GM12878 (cell line): ENCODE measurements around the gene TEX44. TPM values are rescaled to one million over a fixed set of nuclear protein-coding genes. Genes with fewer than 3 reads are reported as not detected.

ENCODE experiments used
- ATAC-seq: fragments of 200-7000 bp; cut with Tn5 transposase; 3 replicates; pipeline ENCODE4 v1.9.1; 2020; ENCODE audit warnings: mild to moderate bottlenecking, moderate library complexity
- BruUV-seq: library from RNA; stranded (reverse); fragments of 400-500 nt; replicated peaks from 2 replicates; lab custom pipeline; 2021; lab: Mats Ljungman, UMichigan
- CTCF ChIA-PET: fragments of 300-600 bp; sonication (Branson Sonifier 250); formaldehyde crosslinking; extraction: SDS; loops from one replicate; lab custom pipeline; 2021; ENCODE audit warnings: inconsistent platforms; lab: Yijun Ruan, JAX
- POLR2A ChIA-PET: fragments of 350-600 bp; formaldehyde crosslinking; extraction: SDS; loops from one replicate; lab custom pipeline; 2021; ENCODE audit warnings: inconsistent platforms; lab: Charles Lee
- RAD21 ChIA-PET: fragments of 300-600 bp; sonication (Branson Sonifier 250); formaldehyde crosslinking; loops from one replicate; lab custom pipeline; 2023; ENCODE audit warnings: antibody characterized with exemption; ENCODE audit not compliant: unreplicated experiment; lab: Charles Lee
- SMC1A ChIA-PET: fragments of 300-600 bp; sonication (Branson Sonifier 250); formaldehyde crosslinking; loops from one replicate; lab custom pipeline; 2023; ENCODE audit not compliant: unreplicated experiment, uncharacterized antibody; lab: Charles Lee
- DNase-seq: peaks from one replicate; pipeline ENCODE4 v3.0.0-alpha.2; 2011; ENCODE audit warnings: low read depth, low spot score
- FAIRE-seq: peaks from 3 replicates; lab custom pipeline; 2011; peaks lifted over from hg19 to GRCh38; lab: Jason Lieb, UNC
- H2AFZ ChIP-seq: 2 replicates; pipeline ENCODE4 v1.6.0; 2011; ENCODE audit warnings: low read depth, low read length, control low read depth; ENCODE audit not compliant: control insufficient read depth
- H3K27ac ChIP-seq: 2 replicates; pipeline ENCODE4 v1.5.1; 2011; ENCODE audit warnings: control low read depth; ENCODE audit not compliant: control insufficient read depth, insufficient read depth
- H3K27me3 ChIP-seq, 2 experiments: replicated peaks in 1 of 2; 2 replicates each; pipeline versions ENCODE4 v1.6.0 to v1.6.1; 2011; ENCODE audit warnings: low read length in 1 of 2; ENCODE audit not compliant: control insufficient read depth in 2 of 2, insufficient read depth in 2 of 2
- H3K36me3 ChIP-seq, 2 experiments: 2 replicates each; pipeline ENCODE4 v1.5.1; 2011; ENCODE audit warnings: low read length in 1 of 2; ENCODE audit not compliant: control insufficient read depth in 2 of 2, insufficient read depth in 2 of 2
- H3K4me1 ChIP-seq: 2 replicates; pipeline ENCODE4 v1.6.1; 2011; ENCODE audit warnings: mild to moderate bottlenecking, low read length, moderate library complexity, mixed read lengths; ENCODE audit not compliant: control insufficient read depth, insufficient read depth
- H3K4me2 ChIP-seq: 2 replicates; pipeline ENCODE4 v1.6.0; 2011; ENCODE audit warnings: control low read depth; ENCODE audit not compliant: control insufficient read depth, insufficient read depth
- H3K4me3 ChIP-seq: fragments of 200-600 bp; sonication (generic); 2 replicates; pipeline ENCODE4 v1.5.1; 2016
- H3K79me2 ChIP-seq: 2 replicates; pipeline ENCODE4 v1.6.0; 2011; ENCODE audit warnings: low read length; ENCODE audit not compliant: control insufficient read depth, insufficient read depth
- H3K9ac ChIP-seq: 2 replicates; pipeline ENCODE4 v1.8.0; 2011; ENCODE audit warnings: low read length, control low read depth, mixed read lengths; ENCODE audit not compliant: control insufficient read depth, insufficient read depth
- H3K9me3 ChIP-seq: replicated peaks from 3 replicates; pipeline ENCODE4 v1.5.1; 2011; ENCODE audit warnings: mild to moderate bottlenecking, low read length; ENCODE audit not compliant: control insufficient read depth, insufficient read depth
- H4K20me1 ChIP-seq: 2 replicates; pipeline ENCODE4 v1.6.0; 2011; ENCODE audit not compliant: control insufficient read depth, insufficient read depth
- BCL11A ChIP-seq: IDR thresholded peaks from 2 replicates; pipeline ENCODE4 v1.6.1; 2011; ENCODE audit warnings: low read depth, low read length
- E4F1 ChIP-seq: fragments of 450-650 bp; IDR thresholded peaks from 2 replicates; pipeline ENCODE4 v1.6.1; 2018; ENCODE audit warnings: borderline replicate concordance, mild to moderate bottlenecking; ENCODE audit not compliant: partially characterized antibody
- FOXM1 ChIP-seq: IDR thresholded peaks from 2 replicates; pipeline ENCODE4 v1.6.1; 2012; ENCODE audit warnings: low read depth, mild to moderate bottlenecking, inconsistent platforms, low read length, moderate library complexity
- HDAC2 ChIP-seq: fragments of 200-600 bp; sonication (generic); IDR thresholded peaks from 2 replicates; pipeline ENCODE4 v1.6.1; 2017
- IKZF2 ChIP-seq, 2 experiments: fragments of 450-650 bp; IDR thresholded peaks; 2 replicates each; pipeline ENCODE4 v1.6.1; 2017; ENCODE audit warnings: mild to moderate bottlenecking in 2 of 2, moderate library complexity in 2 of 2
- MEF2A ChIP-seq: IDR thresholded peaks from 2 replicates; pipeline ENCODE4 v1.6.1; 2011; ENCODE audit warnings: low read depth, mild to moderate bottlenecking, low read length, moderate library complexity; ENCODE audit not compliant: insufficient read depth
- NBN ChIP-seq: fragments of 450-650 bp; IDR thresholded peaks from 2 replicates; pipeline ENCODE4 v1.6.1; 2016
- RB1 ChIP-seq: fragments of 450-650 bp; formaldehyde crosslinking; IDR thresholded peaks from 2 replicates; pipeline ENCODE4 v1.6.1; 2017; ENCODE audit warnings: mild to moderate bottlenecking, borderline replicate concordance
- STAT3 ChIP-seq: IDR thresholded peaks from 2 replicates; pipeline ENCODE4 v1.6.1; 2011; ENCODE audit warnings: low read depth, low read length, improper control_type of control experiment
- TAF1 ChIP-seq: IDR thresholded peaks from 2 replicates; pipeline ENCODE4 v1.6.1; 2011; ENCODE audit warnings: mild to moderate bottlenecking, low read depth, low read length, borderline replicate concordance
- WGBS: methylation state at CpG from one replicate; pipeline ENCODE4 v1.1.6; 2016; ENCODE audit warnings: low lambda C conversion rate; ENCODE audit not compliant: insufficient replicate concordance, insufficient coverage; ENCODE audit errors: missing lambda C conversion rate; 5-methylcytosine and 5-hydroxymethylcytosine counted together
- in situ Hi-C: fragments of 300-500 bp; cut with MboI; formaldehyde crosslinking; loops from 9 replicates; pipeline ENCODE4 v1.14.3; 2018; ENCODE audit warnings: mixed read lengths
- intact Hi-C: fragments of 100-400 bp; cut with micrococcal nuclease; formaldehyde crosslinking; loops from one replicate; pipeline ENCODE4 v1.14.2; 2022; ENCODE audit not compliant: unreplicated experiment
- polyA plus RNA-seq, 11 experiments: library from polyadenylated mRNA; depleted of rRNA in 4 of 11; unstranded in 6 of 11; stranded (reverse) in 5 of 11; fragments of >200 nt; fragmentation: Nextera tagmentation in 4 of 11; fragmentation: Illumina TruSeq in 1 of 11; extraction: Ambion mirVana in 4 of 11; extraction: Trizol in 1 of 11; gene quantifications; 1 replicate in 1 of 11; 2 replicates in 10 of 11; pipeline versions ENCODE4 v1.2.1 to v1.2.3, GENCODE V29; 2011 to 2016; ENCODE audit warnings: inconsistent platforms in 2 of 11, missing spikeins in 2 of 11, low read depth in 1 of 11
- total RNA-seq, 4 experiments: library from RNA; depleted of rRNA in 3 of 4; stranded (reverse); fragments of >200 nt in 3 of 4; fragmentation: Illumina TruSeq in 1 of 4; extraction: Trizol in 1 of 4; gene quantifications; 2 replicates each; pipeline versions ENCODE4 v1.2.1 to v1.2.3, GENCODE V29; 2013 to 2021

Gene TEX44
- total and polyA plus RNA-seq, 10 of the 15 experiments (the other 5 are each of a cell fraction or from before 2014, with no cell fraction given), result not detected

GRCh38 chr2:231621051-231621879 lies 28.6 kb downstream of the TEX44 start (continued):
- no peak for TF ChIP-seq HDAC2
- TF ChIP-seq, all 136 proteins: peak for 0

DNA sequence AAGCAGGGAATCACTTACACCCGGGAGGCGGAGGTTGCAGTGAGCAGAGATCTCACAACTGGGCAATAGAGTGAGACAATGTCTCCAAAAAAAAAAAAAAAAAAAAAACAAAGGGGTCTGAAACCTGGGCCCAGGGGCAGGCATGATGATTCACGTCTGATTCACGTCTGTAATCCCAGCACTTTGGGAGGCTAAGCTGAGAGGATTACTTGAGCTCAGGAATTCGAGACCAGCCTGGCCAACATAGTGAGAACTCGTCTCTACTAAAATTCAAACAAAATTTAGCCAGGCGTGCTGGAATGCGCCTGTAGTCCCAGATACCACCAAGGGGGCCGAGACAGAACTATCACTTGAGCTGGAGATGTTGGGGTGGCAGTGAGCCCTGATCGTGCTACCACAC lies 30.3 kb downstream of the TEX44 start:
- Histone ChIP-seq H3K27me3 (no peaks in the 10 kb centered on the region; a peak in 1 of 4 replicates), H2AFZ (no peak overlapping the region)
- CTCF ChIA-PET, result interaction anchor here (0.6 to 2.5 kb wide), 4 partner anchors 10 to 352 kb away, joined by 3 to 7 read pairs (median 5); no protein-coding TSS in a partner anchor
- TF ChIP-seq FOXM1 (no peak), RB1 (no peak), TAF1 (no peak), BCL11A (no peak), MEF2A (no peak), IKZF2 (IDR thresholded peaks at IDR 0.05) (no peak), E4F1 (no peak), NBN (no peak), STAT3 (no peak)
- TF ChIP-seq, all 136 proteins: peak for 0
- no peaks in the 10 kb centered on the region for H3K36me3 ChIP-seq
- H3K27ac ChIP-seq, result no peak overlapping the region
- DNase-seq (no peak), ATAC-seq (no peak), FAIRE-seq (no peak)
- ChIA-PET POLR2A (interaction anchor here (0.7 to 3.7 kb wide), 3 partner anchors 20 to 36 kb away, joined by 4 to 13 read pairs (median 8); no protein-coding TSS in a partner anchor), RAD21 (interaction anchor here (0.6 to 1.4 kb wide), 2 partner anchors 91 to 173 kb away, joined by 4 read pairs; no protein-coding TSS in a partner anchor), SMC1A (interaction anchor here (1.2 kb wide), 1 partner anchor 52 kb away, joined by 4 read pairs; no protein-coding TSS in a partner anchor)
- no peak overlapping the region for H3K4me2 ChIP-seq
- no TSS peak for BruUV-seq
- in situ Hi-C loops (no loop called here), intact Hi-C loops (no loop called here)
- H3K9me3 ChIP-seq, result no peaks in the 10 kb centered on the region
- no peak overlapping the region for H3K4me3 ChIP-seq
- no peaks in the 10 kb centered on the region for H3K79me2 ChIP-seq
- H4K20me1 ChIP-seq, result no peaks in the 10 kb centered on the region
- H3K4me1 ChIP-seq, result no peaks in the 10 kb centered on the region
- 73% methylated on average over 10 of the region's 10 CpGs for WGBS
- no peak overlapping the region for H3K9ac ChIP-seq
